ENCODE data around the gene TMEM248. TPM values are rescaled to one million over a fixed set of nuclear protein-coding genes. Genes with fewer than 3 reads are reported as not detected.

TMEM248 gene
- total RNA-seq, 3 donors from 2014 or later: 101 to 130 (median 111) TPM

GRCh38 chr7:66921918-66922486 lies 977 bp downstream of the TMEM248 start:
- intact Hi-C loops (cut with DNase I, micrococcal nuclease): loop anchor here in 1 of 2 donors (10.0 kb wide), 1 partner anchor 73 kb away; the partner anchor contains the start of genes SBDS and TYW1
- H3K4me1 ChIP-seq (ENCODE audit: low read depth): peaks cover 27% of the 10 kb centered on the region
- peak in 1 of 3 donors; percentile 33 for DNase-seq

GRCh38 chr7:66925255-66925654 lies 4.2 kb downstream of the TMEM248 start:
- no peak for ATAC-seq
- no peaks in the 10 kb centered on the region for H3K9me3 ChIP-seq
- peaks cover 27% of the 10 kb centered on the region for H3K4me1 ChIP-seq (ENCODE audit: low read depth)
- intact Hi-C loops (cut with DNase I, micrococcal nuclease): loop anchor here in 1 of 2 donors (10.0 kb wide), 1 partner anchor 70 kb away; the partner anchor contains the start of genes SBDS and TYW1
- no peaks in the 10 kb centered on the region for H3K36me3 ChIP-seq (ENCODE audit: low read depth)
- no peak for TF ChIP-seq CTCF (IDR thresholded peaks at IDR 0.05)
- DNase-seq: no peak
- no peak overlapping the region for H3K4me3 ChIP-seq

More at GRCh38 chr7:66921918-66922486, 977 bp downstream of the TMEM248 start:
- no peaks in the 10 kb centered on the region for H3K9me3 ChIP-seq
- peak overlapping the region; percentile 97 for H3K4me3 ChIP-seq
- H3K36me3 ChIP-seq (ENCODE audit: low read depth): no peaks in the 10 kb centered on the region
- peak; percentile 27 for ATAC-seq
- TF ChIP-seq CTCF (IDR thresholded peaks at IDR 0.05): no peak

GRCh38 chr7:66927348-66927948 lies 6.4 kb downstream of the TMEM248 start:
- Histone ChIP-seq H3K4me3 (no peak overlapping the region), H3K36me3 (ENCODE audit: low read depth) (no peaks in the 10 kb centered on the region), H3K9me3 (no peaks in the 10 kb centered on the region), H3K4me1 (ENCODE audit: low read depth) (peaks cover 20% of the 10 kb centered on the region)
- ATAC-seq: no peak
- intact Hi-C loops (cut with DNase I, micrococcal nuclease): loop anchor here in 1 of 2 donors (10.0 kb wide), 1 partner anchor 67 kb away; the partner anchor contains the start of genes SBDS and TYW1
- no peak for TF ChIP-seq CTCF (IDR thresholded peaks at IDR 0.05)
- DNase-seq: no peak

- H3K9me3 ChIP-seq: no peaks in the 10 kb centered on the region
- H3K4me3 ChIP-seq: no peak overlapping the region
- no peak for TF ChIP-seq CTCF (IDR thresholded peaks at IDR 0.05)
- DNase-seq (no peak), ATAC-seq (no peak)
- peaks cover 11% of the 10 kb centered on the region for H3K4me1 ChIP-seq (ENCODE audit: low read depth)
- intact Hi-C loops (cut with DNase I, micrococcal nuclease): loop anchor here in 1 of 2 donors (10.0 kb wide), 1 partner anchor 66 kb away; the partner anchor contains the start of genes SBDS and TYW1
- no peaks in the 10 kb centered on the region for H3K36me3 ChIP-seq (ENCODE audit: low read depth)
These were observed 7.4 kb downstream of the TMEM248 start for GRCh38 chr7:66928388-66928787.

- H3K9me3 ChIP-seq: no peaks in the 10 kb centered on the region
- no peak overlapping the region for H3K4me3 ChIP-seq
- intact Hi-C loops (cut with DNase I, micrococcal nuclease): loop anchor here in 1 of 2 donors (10.0 kb wide), 1 partner anchor 66 kb away; the partner anchor contains the start of genes SBDS and TYW1
- DNase-seq (no peak), ATAC-seq (no peak)
- no peak for TF ChIP-seq CTCF (IDR thresholded peaks at IDR 0.05)
- H3K36me3 ChIP-seq (ENCODE audit: low read depth): no peaks in the 10 kb centered on the region
- H3K4me1 ChIP-seq (ENCODE audit: low read depth): peaks cover 9% of the 10 kb centered on the region
These were observed 8.1 kb downstream of the TMEM248 start for GRCh38 chr7:66929165-66929564.
